ENCODE data around the gene SAMD15. TPM values are rescaled to one million over a fixed set of nuclear protein-coding genes. Genes with fewer than 3 reads are reported as not detected.

The SAMD15 gene
- total RNA-seq, 4 donors from 2014 or later: 0.35 to 1.7 TPM; not detected in 2

GRCh38 chr14:77416836-77417235, 39.7 kb downstream of the SAMD15 start:
- TF ChIP-seq POLR2A (IDR thresholded peaks at IDR 0.05) (no peak), CTCF (IDR thresholded peaks at IDR 0.05) (no peak)
- no peaks in the 10 kb centered on the region for H3K4me1 ChIP-seq
- H3K9me3 ChIP-seq: peaks cover 0 to 15% (median 5%) of the 10 kb centered on the region in 4 donors
- no peak overlapping the region for H3K4me3 ChIP-seq
- H3K27me3 ChIP-seq: no peaks in the 10 kb centered on the region
- H3K27ac ChIP-seq: no peak overlapping the region
- no peaks in the 10 kb centered on the region for H3K36me3 ChIP-seq
- DNase-seq: no peak

- Histone ChIP-seq H3K4me1 (no peaks in the 10 kb centered on the region), H3K27ac (no peak overlapping the region), H3K9me3 (peaks cover 0 to 15% (median 5%) of the 10 kb centered on the region in 4 donors), H3K4me3 (no peak overlapping the region), H3K27me3 (no peaks in the 10 kb centered on the region), H3K36me3 (peaks cover 0 to 43% (median 0%) of the 10 kb centered on the region in 3 donors)
- TF ChIP-seq CTCF (IDR thresholded peaks at IDR 0.05) (no peak), POLR2A (IDR thresholded peaks at IDR 0.05) (no peak)
- DNase-seq: no peak
Observed at GRCh38 chr14:77421201-77421600, 44.0 kb downstream of the SAMD15 start.

GRCh38 chr14:77423423-77423822, 46.2 kb downstream of the SAMD15 start, which contains the start of gene NOXRED1:
Gene NOXRED1 (minus strand): TSS chr14:77423523. CDS start chr14:77422889, 634 bp downstream.
- no peak within 1 kb of the TSS for H3K27ac ChIP-seq
- peaks cover 0 to 15% (median 5%) of the 10 kb centered on the region in 4 donors for H3K9me3 ChIP-seq
- TF ChIP-seq CTCF (IDR thresholded peaks at IDR 0.05): no peak
- TF ChIP-seq POLR2A (IDR thresholded peaks at IDR 0.05): no peak
- H3K4me3 ChIP-seq: no peak within 1 kb of the TSS
- no peaks in the 10 kb centered on the region for H3K4me1 ChIP-seq
- H3K36me3 ChIP-seq: peaks cover 0 to 65% (median 0%) of the 10 kb centered on the region in 3 donors
- no peak for DNase-seq
- H3K27me3 ChIP-seq: no peaks in the 10 kb centered on the region

GRCh38 chr14:77424862-77425261, 47.7 kb downstream of the SAMD15 start:
- Histone ChIP-seq H3K27ac (no peak overlapping the region), H3K36me3 (peaks cover 0 to 80% (median 0%) of the 10 kb centered on the region in 3 donors), H3K4me3 (no peak overlapping the region), H3K27me3 (no peaks in the 10 kb centered on the region), H3K4me1 (no peaks in the 10 kb centered on the region), H3K9me3 (peaks cover 0 to 6% (median 2%) of the 10 kb centered on the region in 4 donors)
- no peak for DNase-seq
- TF ChIP-seq CTCF (IDR thresholded peaks at IDR 0.05) (no peak), POLR2A (IDR thresholded peaks at IDR 0.05) (no peak)

- peaks cover 0 to 93% (median 0%) of the 10 kb centered on the region in 3 donors for H3K36me3 ChIP-seq
- H3K4me1 ChIP-seq: no peaks in the 10 kb centered on the region
- no peaks in the 10 kb centered on the region for H3K9me3 ChIP-seq
- H3K27ac ChIP-seq: no peak overlapping the region
- no peak overlapping the region for H3K4me3 ChIP-seq
- no peak for DNase-seq
- TF ChIP-seq POLR2A (IDR thresholded peaks at IDR 0.05) (no peak), CTCF (IDR thresholded peaks at IDR 0.05) (no peak)
- H3K27me3 ChIP-seq: no peaks in the 10 kb centered on the region
Observed at GRCh38 chr14:77426396-77426795, 49.2 kb downstream of the SAMD15 start.

- H3K36me3 ChIP-seq: peaks cover 0 to 95% (median 0%) of the 10 kb centered on the region in 3 donors
- DNase-seq: no peak
- H3K4me1 ChIP-seq: no peaks in the 10 kb centered on the region
- no peak overlapping the region for H3K27ac ChIP-seq
- H3K27me3 ChIP-seq: no peaks in the 10 kb centered on the region
- H3K9me3 ChIP-seq: no peaks in the 10 kb centered on the region
- H3K4me3 ChIP-seq: no peak overlapping the region
- TF ChIP-seq CTCF (IDR thresholded peaks at IDR 0.05): no peak
- TF ChIP-seq POLR2A (IDR thresholded peaks at IDR 0.05): no peak
Observed at GRCh38 chr14:77436042-77436441, 58.9 kb downstream of the SAMD15 start.

All from Peyer's patch (tissue), 4 donors.